ENCODE results near the gene SRR.

DNA sequence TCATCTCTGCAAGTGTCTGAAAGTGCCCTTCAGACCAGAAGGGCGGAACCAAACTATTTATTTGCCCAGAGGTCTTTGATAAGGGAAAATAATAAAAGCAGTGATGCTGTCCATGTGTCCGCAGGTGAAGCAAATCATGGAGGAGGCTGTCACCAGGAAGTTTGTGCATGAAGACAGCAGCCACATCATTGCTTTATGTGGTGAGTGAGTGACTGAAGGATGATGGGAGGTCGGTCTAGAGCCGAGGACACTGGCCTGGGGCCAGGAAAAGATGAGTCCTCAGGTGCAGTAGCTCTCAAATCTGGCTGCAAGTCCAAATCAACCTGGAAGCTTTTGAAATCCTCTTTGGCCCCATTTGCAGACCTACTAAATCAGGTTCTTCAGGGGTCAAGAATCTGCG lies 39.7 kb downstream of the SRR start:
- TF ChIP-seq CTCF (IDR thresholded peaks at IDR 0.05) = no peak
- no peak for TF ChIP-seq POLR2A (IDR thresholded peaks at IDR 0.05)
